Glutamatergic neuron (in vitro differentiated cells): ENCODE data around the gene DGUOK. TPM values are rescaled to one million over a fixed set of nuclear protein-coding genes. Genes with fewer than 3 reads are reported as not detected.

Source experiments
- DNase-seq: peaks from one replicate; pipeline ENCODE4 v3.0.0; 2022
- H3K27ac Mint-ChIP-seq: one replicate; pipeline ENCODE4 v1.8.0; 2020; ENCODE audit warnings: mild to moderate bottlenecking, mixed read lengths, inconsistent platforms; ENCODE audit not compliant: unreplicated experiment
- H3K27me3 Mint-ChIP-seq: one replicate; pipeline ENCODE4 v1.8.0; 2020; ENCODE audit warnings: mild to moderate bottlenecking, moderate library complexity, mixed read lengths, inconsistent platforms; ENCODE audit not compliant: unreplicated experiment
- H3K36me3 Mint-ChIP-seq: one replicate; pipeline ENCODE4 v1.8.0; 2020; ENCODE audit warnings: mild to moderate bottlenecking, mixed read lengths, inconsistent platforms; ENCODE audit not compliant: unreplicated experiment
- H3K4me1 Mint-ChIP-seq: one replicate; pipeline ENCODE4 v1.8.0; 2020; ENCODE audit warnings: mild to moderate bottlenecking, low read depth, mixed read lengths, inconsistent platforms; ENCODE audit not compliant: unreplicated experiment
- H3K4me3 Mint-ChIP-seq: one replicate; pipeline ENCODE4 v1.8.0; 2020; ENCODE audit warnings: mild to moderate bottlenecking, mixed read lengths, inconsistent platforms; ENCODE audit not compliant: unreplicated experiment
- H3K9me3 Mint-ChIP-seq: one replicate; pipeline ENCODE4 v1.8.0; 2020; ENCODE audit warnings: mild to moderate bottlenecking, moderate library complexity, mixed read lengths, inconsistent platforms; ENCODE audit not compliant: unreplicated experiment
- CTCF ChIP-seq: fragments of 200-600 bp; sonication (generic); IDR thresholded peaks from one replicate; pipeline ENCODE4 v1.5.0; 2021; ENCODE audit not compliant: partially characterized antibody, unreplicated experiment
- total RNA-seq: library from RNA; stranded (reverse); fragmentation: NEBNext Ultra II Directional; extraction: Animal tissue kit (Norgen Biotek cat#: 25700); gene quantifications from one replicate; pipeline ENCODE4 v1.2.1, GENCODE V29; 2021; ENCODE audit not compliant: unreplicated experiment

Gene DGUOK
- total RNA-seq, 1 donor from 2014 or later = 96.8 TPM

- Mint-ChIP-seq H3K27me3 (peaks cover 6% of the 10 kb centered on the region), H3K27ac (peak overlapping the region; percentile 78), H3K36me3 (no peaks in the 10 kb centered on the region), H3K4me3 (peak overlapping the region; percentile 96), H3K9me3 (peaks cover 16% of the 10 kb centered on the region), H3K4me1 (peaks cover 58% of the 10 kb centered on the region)
- no peak for TF ChIP-seq CTCF
- no peak for DNase-seq
These were observed 80.4 kb downstream of the DGUOK start for GRCh38 chr2:74007121-74007520.

GRCh38 chr2:74007711-74008110 lies 81.0 kb downstream of the DGUOK start:
- Mint-ChIP-seq H3K36me3 (no peaks in the 10 kb centered on the region), H3K4me3 (peak overlapping the region; percentile 96), H3K4me1 (peaks cover 58% of the 10 kb centered on the region), H3K9me3 (peaks cover 16% of the 10 kb centered on the region), H3K27me3 (peaks cover 6% of the 10 kb centered on the region), H3K27ac (peak overlapping the region; percentile 34)
- no peak for TF ChIP-seq CTCF
- no peak for DNase-seq

Other genes with a start within 250 kb of the DGUOK start
- 27.2 TPM for gene TPRKB, start 189.5 kb upstream of the DGUOK start, total RNA-seq
- 20.8 TPM for gene DUSP11, start 146.8 kb upstream of the DGUOK start, total RNA-seq
- not detected for gene C2orf78, start 142.7 kb upstream of the DGUOK start, total RNA-seq
- 48.9 TPM for gene STAMBP, start 97.9 kb upstream of the DGUOK start, total RNA-seq
- not detected for gene ACTG2, start 33.9 kb upstream of the DGUOK start, total RNA-seq
- 92.4 TPM for gene TET3, start 58.0 kb downstream of the DGUOK start, total RNA-seq
- 17.7 TPM for gene BOLA3, start 221.0 kb downstream of the DGUOK start, total RNA-seq